ENCODE results near the gene SMOC1. TPM values are rescaled to one million over a fixed set of nuclear protein-coding genes. Genes with fewer than 3 reads are reported as not detected.

The SMOC1 gene
- total and polyA plus RNA-seq, 7 donors: 0.27 to 1.3 (median 0.74) TPM; not detected in 3

DNA sequence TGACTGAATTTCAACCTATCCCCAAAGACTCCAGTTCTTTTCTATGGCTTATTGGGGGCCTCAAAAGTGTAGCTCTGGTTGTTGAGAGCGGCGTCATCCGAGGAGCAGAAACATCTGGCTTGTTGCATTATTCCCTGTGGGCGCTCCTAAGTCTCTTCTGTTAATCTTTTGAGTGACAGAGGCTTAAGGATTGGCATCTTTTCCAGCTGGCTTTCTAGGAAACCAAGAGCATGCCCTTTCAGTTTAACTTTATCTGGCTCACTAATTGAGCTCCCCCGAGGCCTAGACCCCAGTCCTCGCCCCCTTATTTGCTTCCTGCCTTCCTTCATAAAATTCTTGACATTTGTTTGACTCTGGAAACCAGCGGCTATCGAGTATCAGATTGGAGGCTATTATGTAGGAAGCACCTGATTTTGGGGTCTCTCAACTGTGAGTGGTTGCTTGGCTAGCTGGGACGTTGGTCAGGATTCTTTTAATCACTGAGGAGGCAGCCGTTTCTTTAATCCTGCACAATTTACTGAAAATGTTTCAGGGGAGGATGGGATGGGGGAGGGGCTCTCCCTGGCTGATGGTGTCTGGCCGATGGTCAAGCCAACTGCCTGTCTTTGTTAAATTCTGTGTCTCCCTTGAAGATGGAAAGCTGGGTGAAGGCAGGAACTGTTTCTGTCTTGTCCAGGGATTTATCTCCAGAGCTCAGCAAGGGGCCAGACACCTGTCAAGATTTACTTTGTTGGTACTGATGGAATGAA lies 3.1 kb downstream of the SMOC1 start:
- intact Hi-C loops (cut with DNase I): no loop called here
- H3K9me3 ChIP-seq: no peaks in the 10 kb centered on the region
- no peaks in the 10 kb centered on the region for H3K36me3 ChIP-seq
- H3K27me3 ChIP-seq: peaks cover 6 to 44% (median 26%) of the 10 kb centered on the region in 3 donors
- no peak overlapping the region for H3K27ac ChIP-seq
- WGBS, 2 donors: 60 to 68% methylated on average over 11 of the region's 11 CpGs
- peaks cover 0 to 10% (median 3%) of the 10 kb centered on the region in 4 donors for H3K4me1 ChIP-seq
- no peak overlapping the region for H3K4me3 ChIP-seq
- TF ChIP-seq EP300 (IDR thresholded peaks at IDR 0.05): no peak
- no peak for TF ChIP-seq POLR2A (IDR thresholded peaks at IDR 0.05)
- no peak for TF ChIP-seq POLR2AphosphoS5 (IDR thresholded peaks at IDR 0.05)
- TF ChIP-seq, protein P1, sequence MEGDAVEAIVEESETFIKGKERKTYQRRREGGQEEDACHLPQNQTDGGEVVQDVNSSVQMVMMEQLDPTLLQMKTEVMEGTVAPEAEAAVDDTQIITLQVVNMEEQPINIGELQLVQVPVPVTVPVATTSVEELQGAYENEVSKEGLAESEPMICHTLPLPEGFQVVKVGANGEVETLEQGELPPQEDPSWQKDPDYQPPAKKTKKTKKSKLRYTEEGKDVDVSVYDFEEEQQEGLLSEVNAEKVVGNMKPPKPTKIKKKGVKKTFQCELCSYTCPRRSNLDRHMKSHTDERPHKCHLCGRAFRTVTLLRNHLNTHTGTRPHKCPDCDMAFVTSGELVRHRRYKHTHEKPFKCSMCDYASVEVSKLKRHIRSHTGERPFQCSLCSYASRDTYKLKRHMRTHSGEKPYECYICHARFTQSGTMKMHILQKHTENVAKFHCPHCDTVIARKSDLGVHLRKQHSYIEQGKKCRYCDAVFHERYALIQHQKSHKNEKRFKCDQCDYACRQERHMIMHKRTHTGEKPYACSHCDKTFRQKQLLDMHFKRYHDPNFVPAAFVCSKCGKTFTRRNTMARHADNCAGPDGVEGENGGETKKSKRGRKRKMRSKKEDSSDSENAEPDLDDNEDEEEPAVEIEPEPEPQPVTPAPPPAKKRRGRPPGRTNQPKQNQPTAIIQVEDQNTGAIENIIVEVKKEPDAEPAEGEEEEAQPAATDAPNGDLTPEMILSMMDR (IDR thresholded peaks at IDR 0.05): no peak
- no peak for DNase-seq

DNA sequence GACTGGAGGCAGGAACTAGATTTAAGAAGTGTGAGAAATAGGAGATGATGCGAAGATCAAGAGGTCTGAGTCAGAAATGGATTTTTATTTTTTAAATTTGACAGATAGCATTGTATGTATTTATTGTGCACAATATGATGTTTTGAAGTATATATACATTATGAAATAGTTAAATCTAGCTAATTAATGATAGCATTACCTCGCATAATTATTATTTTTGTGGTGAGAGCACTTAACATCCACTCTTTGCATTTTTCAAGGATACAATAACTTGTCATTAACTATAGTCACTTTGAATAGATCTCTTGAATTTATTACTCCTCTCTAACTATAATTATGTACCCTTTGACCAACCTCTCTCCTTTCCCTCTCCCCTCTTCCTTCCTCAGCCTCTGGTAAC lies 3.7 kb downstream of the SMOC1 start:
- intact Hi-C loops (cut with DNase I): no loop called here
- no peak for DNase-seq
- 80 to 82% methylated on average over 2 of the region's 2 CpGs for WGBS, 2 donors
- Histone ChIP-seq H3K9me3 (no peaks in the 10 kb centered on the region), H3K27me3 (peaks cover 6 to 41% (median 26%) of the 10 kb centered on the region in 3 donors), H3K27ac (no peak overlapping the region), H3K36me3 (no peaks in the 10 kb centered on the region), H3K4me1 (peaks cover 0 to 10% (median 3%) of the 10 kb centered on the region in 4 donors), H3K4me3 (no peak overlapping the region)
- no peak for TF ChIP-seq EP300 (IDR thresholded peaks at IDR 0.05)
- no peak for TF ChIP-seq POLR2A (IDR thresholded peaks at IDR 0.05)
- TF ChIP-seq, protein P1 (IDR thresholded peaks at IDR 0.05): no peak
- no peak for TF ChIP-seq POLR2AphosphoS5 (IDR thresholded peaks at IDR 0.05)

DNA sequence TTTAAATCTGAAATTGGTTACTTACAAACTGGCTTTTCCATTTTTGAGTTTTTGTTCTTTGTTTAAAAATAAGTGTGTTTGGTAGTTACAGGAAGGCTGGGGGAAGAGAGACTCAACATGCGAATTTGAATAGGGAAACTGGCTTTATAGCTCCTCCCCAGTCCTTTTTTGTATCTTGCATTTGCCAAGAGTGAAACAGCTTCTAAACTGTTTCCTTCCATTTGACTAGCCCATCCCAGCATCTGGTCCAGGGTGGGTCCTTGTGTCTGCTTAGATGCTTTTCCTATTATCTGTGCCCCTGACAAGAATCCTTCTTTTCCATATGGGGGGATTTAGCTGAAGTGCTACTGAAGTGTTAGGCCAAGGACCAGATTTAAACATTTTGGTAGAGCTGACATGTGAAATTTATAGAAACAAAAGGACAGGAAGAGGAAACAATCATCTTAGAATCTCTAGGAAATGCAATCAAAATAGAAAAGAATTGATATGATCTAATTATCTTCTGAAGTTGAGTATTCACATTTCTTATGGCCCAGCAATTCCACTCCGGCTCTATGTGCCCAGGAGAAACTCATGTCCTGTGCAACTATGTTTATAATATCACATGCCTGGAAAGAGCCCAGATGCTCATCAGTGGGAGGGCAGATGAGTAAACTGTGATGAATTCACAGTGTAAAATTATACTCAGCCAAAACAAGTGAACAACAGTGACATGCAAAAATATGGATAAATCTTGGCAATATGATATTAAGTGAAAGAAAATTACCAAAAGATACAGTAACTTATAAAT lies 7.4 kb downstream of the SMOC1 start:
- Histone ChIP-seq H3K4me3 (no peak overlapping the region), H3K9me3 (peaks cover 0 to 5% (median 0%) of the 10 kb centered on the region in 4 donors), H3K4me1 (no peaks in the 10 kb centered on the region), H3K27me3 (peaks cover 0 to 7% (median 6%) of the 10 kb centered on the region in 3 donors), H3K27ac (no peak overlapping the region), H3K36me3 (no peaks in the 10 kb centered on the region)
- 76 to 86% methylated on average over 2 of the region's 2 CpGs for WGBS, 2 donors
- DNase-seq: no peak
- intact Hi-C loops (cut with DNase I): no loop called here
- TF ChIP-seq, protein P1 (IDR thresholded peaks at IDR 0.05): no peak
- TF ChIP-seq EP300 (IDR thresholded peaks at IDR 0.05): no peak
- no peak for TF ChIP-seq POLR2A (IDR thresholded peaks at IDR 0.05)
- TF ChIP-seq POLR2AphosphoS5 (IDR thresholded peaks at IDR 0.05): no peak

- no peak overlapping the region for H3K27ac ChIP-seq
- TF ChIP-seq POLR2A (IDR thresholded peaks at IDR 0.05): no peak
- no peak for TF ChIP-seq EP300 (IDR thresholded peaks at IDR 0.05)
- TF ChIP-seq, protein P1 (IDR thresholded peaks at IDR 0.05): no peak
- no peak for TF ChIP-seq POLR2AphosphoS5 (IDR thresholded peaks at IDR 0.05)
- H3K27me3 ChIP-seq: peaks cover 0 to 4% (median 0%) of the 10 kb centered on the region in 3 donors
- WGBS, 2 donors: 46 to 81% methylated on average over 9 of the region's 9 CpGs
- intact Hi-C loops (cut with DNase I): no loop called here
- no peak overlapping the region for H3K4me3 ChIP-seq
- H3K9me3 ChIP-seq: peaks cover 0 to 5% (median 0%) of the 10 kb centered on the region in 4 donors
- H3K4me1 ChIP-seq: no peaks in the 10 kb centered on the region
- no peak for DNase-seq
- no peaks in the 10 kb centered on the region for H3K36me3 ChIP-seq
Measured at GRCh38 chr14:69887740-69888657, 8.8 kb downstream of the SMOC1 start.

Measured in sigmoid colon (tissue), 7 donors.